HepG2 (cell line): ENCODE measurements around the gene S100A11. TPM values are rescaled to one million over a fixed set of nuclear protein-coding genes. Genes with fewer than 3 reads are reported as not detected.

Experiments used
- ATAC-seq: fragments of 200-7000 bp; cut with Tn5 transposase; 3 replicates; pipeline ENCODE4 v1.9.1; 2020; ENCODE audit warnings: mild to moderate bottlenecking, moderate library complexity
- BruUV-seq: library from RNA; stranded (reverse); fragments of 400-500 nt; replicated peaks from 2 replicates; lab custom pipeline; 2021; lab: Mats Ljungman, UMichigan
- CTCF ChIA-PET: fragments of 300-600 bp; formaldehyde crosslinking; extraction: SDS; loops from one replicate; lab custom pipeline; 2021; ENCODE audit warnings: low total read pairs, inconsistent platforms, low intra/inter-chr PET ratio; lab: Yijun Ruan, JAX
- POLR2A ChIA-PET: fragments of 350-600 bp; sonication (Branson Sonifier 250); formaldehyde crosslinking; loops from one replicate; lab custom pipeline; 2020; ENCODE audit warnings: antibody characterized with exemption, inconsistent platforms; lab: Yijun Ruan, JAX
- DNase-seq: peaks from one replicate; pipeline ENCODE4 v3.0.0-alpha.2; 2015; ENCODE audit warnings: low spot score
- FAIRE-seq: peaks from 3 replicates; lab custom pipeline; 2011; peaks lifted over from hg19 to GRCh38; lab: Jason Lieb, UNC
- H2AFZ ChIP-seq: one replicate; pipeline ENCODE4 v1.6.1; 2011; ENCODE audit warnings: low read length, inconsistent platforms
- H3K27ac ChIP-seq: fragments of 300-600 bp; 3 replicates; pipeline ENCODE4 v1.8.0; 2011; ENCODE audit warnings: mixed run types, mild to moderate bottlenecking, mixed read lengths, low read length, inconsistent platforms; ENCODE audit not compliant: insufficient read depth; ENCODE audit errors: extremely low read length
- H3K27me3 ChIP-seq, 2 experiments: fragments of 200-600 bp in 1 of 2; 2 replicates in 1 of 2; 3 replicates in 1 of 2; pipeline versions ENCODE4 v1.6.0 to v1.8.0; 2011; ENCODE audit warnings: low read length in 2 of 2, mild to moderate bottlenecking in 2 of 2, moderate library complexity in 2 of 2, inconsistent platforms in 1 of 2; ENCODE audit not compliant: insufficient read depth in 2 of 2, control insufficient read depth in 1 of 2
- H3K36me3 ChIP-seq, 2 experiments: fragments of 200-600 bp in 1 of 2; replicated peaks in 1 of 2; 2 replicates in 1 of 2; 3 replicates in 1 of 2; pipeline versions ENCODE4 v1.5.1 to v1.8.0; 2011; ENCODE audit warnings: low read length in 2 of 2, inconsistent platforms in 1 of 2; ENCODE audit not compliant: insufficient read depth in 2 of 2, control insufficient read depth in 1 of 2
- H3K4me1 ChIP-seq: 2 replicates; pipeline ENCODE4 v1.5.1; 2012; ENCODE audit warnings: low read length, inconsistent platforms; ENCODE audit not compliant: insufficient read depth
- H3K4me2 ChIP-seq: 2 replicates; pipeline ENCODE4 v1.6.0; 2011; ENCODE audit warnings: low read depth, low read length, inconsistent platforms
- H3K4me3 ChIP-seq, 3 experiments: fragments of 200-600 bp in 1 of 3; sonication (generic), shearing (Covaris generic) in 1 of 3; replicated peaks in 1 of 3; 2 replicates each; pipeline ENCODE4 v1.5.1; 2011 to 2016; ENCODE audit warnings: low read length in 3 of 3, inconsistent platforms in 2 of 3, low read depth in 2 of 3, mild to moderate bottlenecking in 2 of 3, control low read depth in 1 of 3, mixed read lengths in 1 of 3; ENCODE audit not compliant: insufficient read depth in 1 of 3
- H3K79me2 ChIP-seq: one replicate; pipeline ENCODE4 v1.6.1; 2011; ENCODE audit warnings: low read length, inconsistent platforms; ENCODE audit not compliant: insufficient read depth
- H3K9ac ChIP-seq: 2 replicates; pipeline ENCODE4 v1.6.0; 2011; ENCODE audit warnings: mild to moderate bottlenecking, low read depth, low read length, inconsistent platforms; ENCODE audit not compliant: insufficient read depth
- H3K9me3 ChIP-seq: 2 replicates; pipeline ENCODE4 v1.5.1; 2012; ENCODE audit warnings: mild to moderate bottlenecking, low read length
- H4K20me1 ChIP-seq: 2 replicates; pipeline ENCODE4 v1.6.0; 2011; ENCODE audit warnings: inconsistent platforms, mild to moderate bottlenecking, low read length, moderate library complexity; ENCODE audit not compliant: insufficient read depth
- ZFP41 ChIP-seq: sonication (generic); formaldehyde crosslinking; IDR thresholded peaks from 2 replicates; pipeline ENCODE4 v1.4.0; 2020; ENCODE audit warnings: mild to moderate bottlenecking, missing genetic modification reagents, borderline replicate concordance
- ZNF720 ChIP-seq: sonication (generic); formaldehyde crosslinking; IDR thresholded peaks from 2 replicates; pipeline ENCODE4 v1.4.0; 2020; ENCODE audit warnings: missing genetic modification reagents
- WGBS: methylation state at CpG from one replicate; pipeline ENCODE4 v1.1.6; 2017; ENCODE audit warnings: low lambda C conversion rate; 5-methylcytosine and 5-hydroxymethylcytosine counted together
- in situ Hi-C: cut with HindIII; loops from 2 replicates; pipeline ENCODE4 v1.10.0; 2017; ENCODE audit warnings: low pct_unique_long_range_greater_than_20kb; ENCODE audit not compliant: extremely low pct_ligation_motif_present
- intact Hi-C: fragments of 100-400 bp; cut with micrococcal nuclease; formaldehyde crosslinking; loops from one replicate; pipeline ENCODE4 v1.10.0; 2022; ENCODE audit not compliant: unreplicated experiment
- polyA plus RNA-seq, 8 experiments: library from polyadenylated mRNA; depleted of rRNA in 3 of 8; stranded (reverse) in 7 of 8; unstranded in 1 of 8; fragments of >200 nt; fragmentation: Illumina TruSeq in 4 of 8; extraction: Trizol in 4 of 8; gene quantifications; 2 replicates each; pipeline versions ENCODE4 v1.2.1 to v1.2.3, GENCODE V29; 2011 to 2016; ENCODE audit warnings: low read depth in 4 of 8, missing spikeins in 1 of 8, mixed read lengths in 1 of 8; ENCODE audit not compliant: insufficient read depth in 1 of 8
- total RNA-seq, 5 experiments: library from RNA; depleted of rRNA; stranded (reverse); fragments of >200 nt; fragmentation: Illumina TruSeq; extraction: Trizol; gene quantifications; 2 replicates each; pipeline ENCODE4 v1.2.3, GENCODE V29; 2016; ENCODE audit warnings: low read depth in 1 of 5
- TF ChIP-seq, protein P1 (sequence below): fragments of 450-650 bp; IDR thresholded peaks from 2 replicates; pipeline ENCODE4 v1.6.1; 2016
- TF ChIP-seq, protein P2 (sequence below): sonication (generic); formaldehyde crosslinking; conservative IDR thresholded peaks from 2 replicates; pipeline ENCODE4 v1.8.0; 2022; ENCODE audit warnings: missing genetic modification reagents
- TF ChIP-seq, protein P3 (sequence below): sonication (generic); formaldehyde crosslinking; IDR thresholded peaks from 2 replicates; pipeline ENCODE4 v1.5.0; 2020; ENCODE audit warnings: mild to moderate bottlenecking, missing genetic modification reagents, borderline replicate concordance
- TF ChIP-seq, protein P4 (sequence below): sonication (generic); formaldehyde crosslinking; IDR thresholded peaks from 2 replicates; pipeline ENCODE4 v1.4.0; 2020; ENCODE audit warnings: missing genetic modification reagents, borderline replicate concordance

Gene S100A11
- total and polyA plus RNA-seq, 2 of the 13 experiments (the other 11 are each of a cell fraction or from before 2014, with no cell fraction given) = 6.6 to 34.4 TPM

DNA sequence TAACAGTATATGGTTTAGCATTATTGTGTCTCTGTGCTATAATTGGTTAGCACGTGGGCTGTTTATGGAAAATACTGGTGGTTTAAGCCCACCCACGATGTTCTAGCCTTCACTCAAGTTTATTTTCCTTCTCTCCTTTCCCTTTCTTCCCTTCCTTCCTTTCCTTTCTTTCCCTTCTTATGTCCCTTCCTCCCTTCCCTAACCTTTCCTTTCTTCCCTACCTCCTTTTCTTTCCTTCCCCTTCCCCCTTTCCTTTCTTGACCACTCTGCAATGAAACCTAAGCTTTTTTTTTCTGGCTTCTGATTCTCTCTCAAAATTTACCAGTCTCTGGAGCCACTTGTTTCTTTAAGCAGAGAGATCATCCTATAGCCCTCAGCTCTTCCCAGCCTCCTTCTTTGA lies 29.8 kb downstream of the S100A11 start:
- Histone ChIP-seq H3K9me3 (no peaks in the 10 kb centered on the region), H3K4me2 (no peak overlapping the region), H3K4me1 (0 out of 2 replicates have a peak, but pooled peaks cover 5% of the 10 kb centered on the region), H4K20me1 (no peaks in the 10 kb centered on the region)
- ChIA-PET CTCF (no interaction called here), POLR2A (no interaction called here)
- no peak for FAIRE-seq
- TF ChIP-seq, protein P1, sequence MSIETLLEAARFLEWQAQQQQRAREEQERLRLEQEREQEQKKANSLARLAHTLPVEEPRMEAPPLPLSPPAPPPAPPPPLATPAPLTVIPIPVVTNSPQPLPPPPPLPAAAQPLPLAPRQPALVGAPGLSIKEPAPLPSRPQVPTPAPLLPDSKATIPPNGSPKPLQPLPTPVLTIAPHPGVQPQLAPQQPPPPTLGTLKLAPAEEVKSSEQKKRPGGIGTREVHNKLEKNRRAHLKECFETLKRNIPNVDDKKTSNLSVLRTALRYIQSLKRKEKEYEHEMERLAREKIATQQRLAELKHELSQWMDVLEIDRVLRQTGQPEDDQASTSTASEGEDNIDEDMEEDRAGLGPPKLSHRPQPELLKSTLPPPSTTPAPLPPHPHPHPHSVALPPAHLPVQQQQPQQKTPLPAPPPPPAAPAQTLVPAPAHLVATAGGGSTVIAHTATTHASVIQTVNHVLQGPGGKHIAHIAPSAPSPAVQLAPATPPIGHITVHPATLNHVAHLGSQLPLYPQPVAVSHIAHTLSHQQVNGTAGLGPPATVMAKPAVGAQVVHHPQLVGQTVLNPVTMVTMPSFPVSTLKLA = 0 out of 2 replicates have a peak, but pooled peaks have one; percentile 43
- TF ChIP-seq ZNF720 (CRISPR knock-in tag) = no peak
- TF ChIP-seq, protein P2, sequence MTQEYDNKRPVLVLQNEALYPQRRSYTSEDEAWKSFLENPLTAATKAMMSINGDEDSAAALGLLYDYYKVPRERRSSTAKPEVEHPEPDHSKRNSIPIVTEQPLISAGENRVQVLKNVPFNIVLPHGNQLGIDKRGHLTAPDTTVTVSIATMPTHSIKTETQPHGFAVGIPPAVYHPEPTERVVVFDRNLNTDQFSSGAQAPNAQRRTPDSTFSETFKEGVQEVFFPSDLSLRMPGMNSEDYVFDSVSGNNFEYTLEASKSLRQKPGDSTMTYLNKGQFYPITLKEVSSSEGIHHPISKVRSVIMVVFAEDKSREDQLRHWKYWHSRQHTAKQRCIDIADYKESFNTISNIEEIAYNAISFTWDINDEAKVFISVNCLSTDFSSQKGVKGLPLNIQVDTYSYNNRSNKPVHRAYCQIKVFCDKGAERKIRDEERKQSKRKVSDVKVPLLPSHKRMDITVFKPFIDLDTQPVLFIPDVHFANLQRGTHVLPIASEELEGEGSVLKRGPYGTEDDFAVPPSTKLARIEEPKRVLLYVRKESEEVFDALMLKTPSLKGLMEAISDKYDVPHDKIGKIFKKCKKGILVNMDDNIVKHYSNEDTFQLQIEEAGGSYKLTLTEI (CRISPR knock-in tag) = no peak
- TF ChIP-seq, all 625 proteins: peak for 1
- Histone ChIP-seq H3K36me3 (no peaks in the 10 kb centered on the region), H3K79me2 (no peaks in the 10 kb centered on the region), H3K27me3 (peaks cover 3 to 5% of the 10 kb centered on the region in 2 experiments; a peak in 3 of 5 replicates), H3K4me3 (no peak overlapping the region), H3K27ac (no peak overlapping the region), H3K9ac (no peak overlapping the region), H2AFZ (no peak overlapping the region)
- DNase-seq (no peak), ATAC-seq (no peak)
- no TSS peak for BruUV-seq
- 0% methylated on average over 2 of the region's 2 CpGs for WGBS
- intact Hi-C loops (no loop called here), in situ Hi-C loops (no loop called here)

DNA sequence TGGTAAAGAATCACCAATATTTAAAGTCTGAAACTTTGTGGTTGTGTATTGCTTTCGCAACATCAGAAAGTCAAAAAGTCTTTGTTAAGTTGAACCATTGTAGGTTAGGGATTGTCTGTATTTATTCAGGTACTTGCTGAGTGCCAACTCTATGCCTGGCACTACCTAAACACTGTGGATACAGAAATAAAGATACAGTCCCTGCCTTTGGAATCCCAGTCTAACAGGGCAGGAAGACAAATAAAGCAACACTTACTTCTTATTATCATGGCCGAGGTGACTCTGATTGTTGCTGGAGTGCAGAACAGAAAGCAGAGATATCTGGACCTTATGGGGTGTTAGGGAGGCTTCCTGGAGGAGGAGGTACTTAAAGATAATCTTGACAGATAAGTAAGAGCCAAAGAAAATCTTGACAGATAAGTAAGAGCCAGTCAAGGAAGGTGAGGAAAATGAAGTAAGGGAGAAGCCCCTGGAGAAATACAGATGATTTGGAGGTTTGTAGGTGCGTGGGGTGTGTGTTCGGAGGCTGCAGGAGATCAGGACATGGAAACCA lies 31.4 kb downstream of the S100A11 start:
- H3K4me2 ChIP-seq = no peak overlapping the region
- no peak overlapping the region for H3K27ac ChIP-seq
- DNase-seq (no peak), ATAC-seq (no peak), FAIRE-seq (no peak)
- intact Hi-C loops (no loop called here), in situ Hi-C loops (no loop called here)
- H3K27me3 ChIP-seq = peaks cover 1 to 5% of the 10 kb centered on the region in 2 experiments; a peak in 3 of 5 replicates
- no TSS peak for BruUV-seq
- no peaks in the 10 kb centered on the region for H3K79me2 ChIP-seq
- H3K4me1 ChIP-seq = peaks cover 16% of the 10 kb centered on the region
- H2AFZ ChIP-seq = no peak overlapping the region
- no peak overlapping the region for H3K4me3 ChIP-seq
- WGBS = 21% methylated on average over 4 of the region's 4 CpGs
- no peak overlapping the region for H3K9ac ChIP-seq
- ChIA-PET POLR2A (no interaction called here), CTCF (interaction anchor here (5.6 kb wide), 1 partner anchor 71 kb away, joined by 33 read pairs; no protein-coding TSS in a partner anchor)
- H3K36me3 ChIP-seq = no peaks in the 10 kb centered on the region
- H4K20me1 ChIP-seq = no peaks in the 10 kb centered on the region
- no peaks in the 10 kb centered on the region for H3K9me3 ChIP-seq
- TF ChIP-seq ZFP41 (CRISPR knock-in tag) = no peak
- TF ChIP-seq, protein P3, sequence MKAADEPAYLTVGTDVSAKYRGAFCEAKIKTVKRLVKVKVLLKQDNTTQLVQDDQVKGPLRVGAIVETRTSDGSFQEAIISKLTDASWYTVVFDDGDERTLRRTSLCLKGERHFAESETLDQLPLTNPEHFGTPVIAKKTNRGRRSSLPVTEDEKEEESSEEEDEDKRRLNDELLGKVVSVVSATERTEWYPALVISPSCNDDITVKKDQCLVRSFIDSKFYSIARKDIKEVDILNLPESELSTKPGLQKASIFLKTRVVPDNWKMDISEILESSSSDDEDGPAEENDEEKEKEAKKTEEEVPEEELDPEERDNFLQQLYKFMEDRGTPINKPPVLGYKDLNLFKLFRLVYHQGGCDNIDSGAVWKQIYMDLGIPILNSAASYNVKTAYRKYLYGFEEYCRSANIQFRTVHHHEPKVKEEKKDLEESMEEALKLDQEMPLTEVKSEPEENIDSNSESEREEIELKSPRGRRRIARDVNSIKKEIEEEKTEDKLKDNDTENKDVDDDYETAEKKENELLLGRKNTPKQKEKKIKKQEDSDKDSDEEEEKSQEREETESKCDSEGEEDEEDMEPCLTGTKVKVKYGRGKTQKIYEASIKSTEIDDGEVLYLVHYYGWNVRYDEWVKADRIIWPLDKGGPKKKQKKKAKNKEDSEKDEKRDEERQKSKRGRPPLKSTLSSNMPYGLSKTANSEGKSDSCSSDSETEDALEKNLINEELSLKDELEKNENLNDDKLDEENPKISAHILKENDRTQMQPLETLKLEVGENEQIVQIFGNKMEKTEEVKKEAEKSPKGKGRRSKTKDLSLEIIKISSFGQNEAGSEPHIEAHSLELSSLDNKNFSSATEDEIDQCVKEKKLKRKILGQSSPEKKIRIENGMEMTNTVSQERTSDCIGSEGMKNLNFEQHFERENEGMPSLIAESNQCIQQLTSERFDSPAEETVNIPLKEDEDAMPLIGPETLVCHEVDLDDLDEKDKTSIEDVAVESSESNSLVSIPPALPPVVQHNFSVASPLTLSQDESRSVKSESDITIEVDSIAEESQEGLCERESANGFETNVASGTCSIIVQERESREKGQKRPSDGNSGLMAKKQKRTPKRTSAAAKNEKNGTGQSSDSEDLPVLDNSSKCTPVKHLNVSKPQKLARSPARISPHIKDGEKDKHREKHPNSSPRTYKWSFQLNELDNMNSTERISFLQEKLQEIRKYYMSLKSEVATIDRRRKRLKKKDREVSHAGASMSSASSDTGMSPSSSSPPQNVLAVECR (CRISPR knock-in tag) = no peak
- TF ChIP-seq, protein P4, sequence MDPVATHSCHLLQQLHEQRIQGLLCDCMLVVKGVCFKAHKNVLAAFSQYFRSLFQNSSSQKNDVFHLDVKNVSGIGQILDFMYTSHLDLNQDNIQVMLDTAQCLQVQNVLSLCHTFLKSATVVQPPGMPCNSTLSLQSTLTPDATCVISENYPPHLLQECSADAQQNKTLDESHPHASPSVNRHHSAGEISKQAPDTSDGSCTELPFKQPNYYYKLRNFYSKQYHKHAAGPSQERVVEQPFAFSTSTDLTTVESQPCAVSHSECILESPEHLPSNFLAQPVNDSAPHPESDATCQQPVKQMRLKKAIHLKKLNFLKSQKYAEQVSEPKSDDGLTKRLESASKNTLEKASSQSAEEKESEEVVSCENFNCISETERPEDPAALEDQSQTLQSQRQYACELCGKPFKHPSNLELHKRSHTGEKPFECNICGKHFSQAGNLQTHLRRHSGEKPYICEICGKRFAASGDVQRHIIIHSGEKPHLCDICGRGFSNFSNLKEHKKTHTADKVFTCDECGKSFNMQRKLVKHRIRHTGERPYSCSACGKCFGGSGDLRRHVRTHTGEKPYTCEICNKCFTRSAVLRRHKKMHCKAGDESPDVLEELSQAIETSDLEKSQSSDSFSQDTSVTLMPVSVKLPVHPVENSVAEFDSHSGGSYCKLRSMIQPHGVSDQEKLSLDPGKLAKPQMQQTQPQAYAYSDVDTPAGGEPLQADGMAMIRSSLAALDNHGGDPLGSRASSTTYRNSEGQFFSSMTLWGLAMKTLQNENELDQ (CRISPR knock-in tag) = no peak
